ENCODE measurements around the gene SCN4A.
"Not testable (repeated sequence)": the region's sequence is repeated elsewhere in the genome, so short reads cannot be mapped to it uniquely, and the experiment has no call there.

SCN4A gene

GRCh38 chr17:63972796-63973195, at the start of gene SCN4A:
Gene SCN4A (minus strand): TSS chr17:63972918. CDS start chr17:63972841, 77 bp downstream.
- DNase-seq: no peak

- peak; percentile 91 for DNase-seq
Measured at GRCh38 chr17:64020056-64020766, 47.5 kb upstream of the SCN4A start, which contains the start of gene ICAM2. Gene ICAM2 (minus strand): TSS chr17:64020633. CDS start chr17:64006691, 13,942 bp downstream.

DNA sequence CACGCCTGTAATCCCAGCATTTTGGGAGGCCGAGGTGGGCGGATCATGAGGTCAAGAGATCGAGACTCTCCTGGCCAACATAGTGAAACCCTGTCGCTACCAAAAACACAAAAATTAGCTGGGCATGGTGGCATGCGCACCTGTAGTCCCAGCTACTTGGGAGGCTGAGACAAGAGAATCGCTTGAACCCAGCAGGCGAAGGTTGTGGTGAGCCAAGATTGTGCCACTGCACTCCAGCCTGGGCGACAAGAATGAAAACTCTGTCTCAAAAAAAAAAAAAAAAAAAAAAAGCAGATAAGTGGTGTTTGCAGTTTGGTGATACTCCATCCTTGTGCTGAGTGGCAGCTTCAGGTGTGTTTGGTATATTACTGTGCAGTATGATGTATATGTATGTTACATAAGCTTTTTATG, 46.8 kb upstream of the SCN4A start:
- DNase-seq: peak; percentile 29

DNA sequence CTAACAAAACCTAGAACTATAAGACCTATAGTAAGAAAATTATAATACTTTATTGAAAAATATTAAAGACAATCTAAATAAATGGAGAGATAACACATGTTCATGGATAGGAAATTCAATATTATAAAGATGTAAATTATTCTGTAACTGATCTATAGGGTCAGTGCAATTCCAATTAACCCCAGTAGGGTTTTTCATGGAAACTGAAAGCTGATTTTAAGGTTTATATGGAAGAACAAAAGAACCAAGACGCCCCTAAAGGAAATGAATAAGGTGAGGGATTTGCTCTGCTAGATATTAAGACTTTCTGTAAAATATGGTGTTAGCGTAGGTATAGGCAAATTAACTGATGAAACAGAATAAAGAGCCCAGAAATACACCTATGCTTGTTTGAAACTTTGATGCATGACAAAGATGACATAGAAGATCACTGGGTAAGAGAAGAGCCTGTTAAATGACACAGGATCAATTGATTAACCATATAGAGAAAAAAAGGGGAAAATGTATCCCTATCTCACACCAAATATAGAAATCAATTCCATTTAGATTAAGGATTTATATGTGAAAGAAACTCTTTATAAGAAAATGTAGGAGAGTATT, 44.8 kb upstream of the SCN4A start:
- DNase-seq: no peak

GRCh38 chr17:64016974-64017373, 44.3 kb upstream of the SCN4A start:
- no peak for DNase-seq

DNA sequence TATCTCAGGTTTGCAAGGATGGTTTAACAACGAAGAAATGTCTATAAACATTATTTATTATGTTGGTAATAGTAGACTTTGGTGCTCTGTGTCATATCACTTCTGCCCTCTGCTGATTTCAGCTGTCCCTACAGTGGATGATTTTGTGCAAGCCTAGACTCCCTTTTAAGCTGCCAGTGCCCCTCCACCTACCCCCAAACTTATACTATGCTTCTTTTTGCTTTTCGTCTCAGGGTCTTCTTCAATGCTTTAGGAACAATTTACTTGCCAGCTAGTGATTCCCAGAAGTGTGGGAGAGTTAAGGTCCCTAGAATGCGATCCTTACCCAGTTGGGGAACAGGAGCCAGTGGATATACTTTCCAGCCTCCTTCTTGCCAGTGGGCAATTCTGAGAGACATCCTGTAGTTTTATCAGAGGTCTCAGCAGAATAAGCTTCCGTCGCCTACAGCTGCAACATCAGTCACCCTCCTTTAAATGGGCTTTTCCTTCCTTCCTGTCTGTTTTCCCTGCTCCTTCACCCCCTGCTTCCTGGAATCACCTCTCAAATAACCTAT, 43.6 kb upstream of the SCN4A start:
- DNase-seq: no peak

DNA sequence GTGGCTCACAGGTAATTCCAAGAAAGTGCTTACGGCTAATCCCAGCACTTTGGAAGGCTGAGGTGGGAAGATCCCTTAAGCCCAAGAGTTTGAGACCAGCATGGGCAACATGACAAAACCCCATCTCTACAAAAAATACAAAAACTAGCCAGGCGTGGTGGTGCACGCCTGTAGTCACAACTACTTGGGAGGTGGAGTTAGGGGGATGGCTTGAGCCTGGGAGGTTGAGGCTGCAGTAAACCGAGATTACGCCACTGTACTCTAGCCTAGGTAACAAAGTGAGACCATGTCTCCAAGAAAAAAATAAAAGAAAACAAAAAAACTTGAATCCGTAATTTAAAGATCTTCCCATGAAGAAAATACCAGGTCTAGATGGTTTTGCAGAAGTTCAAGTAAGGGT, 42.7 kb upstream of the SCN4A start:
- no peak for DNase-seq

DNA sequence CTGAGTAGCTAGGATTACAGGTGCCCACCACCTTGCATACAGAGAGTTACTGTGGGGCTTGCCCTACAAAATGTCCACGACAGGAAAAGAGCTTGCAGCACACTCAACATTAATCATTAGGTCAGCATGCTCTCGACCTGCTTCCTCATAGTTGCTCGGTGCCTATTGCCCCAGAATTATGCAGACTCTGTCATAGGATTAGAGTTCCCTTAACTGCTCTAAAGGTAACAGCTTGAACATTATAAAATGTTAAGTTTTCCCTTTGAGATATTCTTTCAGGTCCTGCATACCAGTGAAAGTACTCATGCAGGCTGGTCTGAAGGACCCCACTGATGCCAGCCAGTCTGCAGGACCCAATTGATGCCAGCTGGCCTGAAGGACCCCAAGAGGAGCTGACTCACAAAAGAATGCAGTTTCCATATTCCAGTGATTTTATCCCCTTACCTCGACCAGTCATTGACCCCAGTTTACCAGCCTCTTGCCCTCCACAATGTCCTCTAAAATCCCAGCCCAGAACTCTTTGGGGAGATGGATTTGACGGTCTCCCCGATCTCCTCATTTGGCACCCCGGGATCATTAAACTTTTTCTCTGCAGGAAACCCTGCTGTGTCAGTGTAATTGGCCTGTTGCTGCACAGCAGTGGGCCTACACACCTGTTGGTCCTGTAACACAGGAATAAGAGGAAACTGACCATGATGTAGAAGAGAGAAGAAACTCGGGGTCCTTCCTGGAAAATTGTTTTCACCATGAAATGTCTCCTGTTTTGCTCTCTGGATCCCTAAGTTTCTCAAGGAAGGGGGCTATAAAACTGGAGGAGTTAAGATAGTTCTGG, 37.1 kb upstream of the SCN4A start:
- no peak for DNase-seq

DNA sequence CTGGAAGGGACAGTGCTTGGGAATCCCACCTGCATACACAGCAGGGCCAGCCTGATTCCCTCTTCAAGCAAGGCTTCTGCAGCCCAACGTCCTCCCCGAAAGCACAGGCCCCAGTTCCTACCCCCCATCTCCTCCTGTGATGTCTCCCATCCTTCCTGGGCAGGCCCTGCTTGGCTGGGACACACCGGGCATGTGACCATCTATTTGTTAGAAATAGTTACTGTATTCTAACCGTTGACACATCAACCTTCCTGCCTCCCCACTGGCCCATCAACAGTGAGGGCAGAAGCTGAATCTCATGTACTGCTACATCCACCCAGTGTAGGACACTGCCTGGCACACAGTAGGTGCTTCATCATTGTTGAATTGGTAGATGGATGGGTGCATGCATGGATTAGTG, 36.1 kb upstream of the SCN4A start:
- no peak for DNase-seq

GRCh38 chr17:64008346-64008745, 35.6 kb upstream of the SCN4A start:
- DNase-seq: no peak

DNA sequence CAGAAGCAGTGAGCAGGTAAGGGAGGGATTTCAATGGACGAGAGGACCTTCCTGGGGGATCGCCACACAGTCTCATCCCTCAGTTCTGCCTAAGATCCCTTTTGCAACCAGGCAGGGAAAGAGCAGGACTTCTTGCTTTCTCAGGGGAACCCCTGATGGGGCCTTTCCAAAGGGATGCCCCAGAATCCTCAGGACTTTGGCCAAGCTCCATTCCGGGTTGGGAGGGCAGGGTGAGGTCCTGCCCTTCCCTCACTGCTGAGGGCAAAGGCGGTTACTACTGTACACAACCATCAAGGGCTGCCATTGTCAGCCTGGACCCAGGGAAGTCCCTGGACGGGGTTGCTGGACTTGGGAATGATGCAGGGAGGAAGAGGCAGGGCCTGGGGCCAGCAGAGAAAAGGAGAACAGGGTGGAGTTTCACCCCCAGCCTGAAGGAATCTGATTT, 35.1 kb upstream of the SCN4A start:
- DNase-seq: no peak

GRCh38 chr17:64007089-64007837, 34.5 kb upstream of the SCN4A start:
- DNase-seq: not testable (repeated sequence)

GRCh38 chr17:64006361-64007088, 33.8 kb upstream of the SCN4A start:
- no peak for DNase-seq

GRCh38 chr17:64005734-64006167, 33.0 kb upstream of the SCN4A start:
- no peak for DNase-seq

DNA sequence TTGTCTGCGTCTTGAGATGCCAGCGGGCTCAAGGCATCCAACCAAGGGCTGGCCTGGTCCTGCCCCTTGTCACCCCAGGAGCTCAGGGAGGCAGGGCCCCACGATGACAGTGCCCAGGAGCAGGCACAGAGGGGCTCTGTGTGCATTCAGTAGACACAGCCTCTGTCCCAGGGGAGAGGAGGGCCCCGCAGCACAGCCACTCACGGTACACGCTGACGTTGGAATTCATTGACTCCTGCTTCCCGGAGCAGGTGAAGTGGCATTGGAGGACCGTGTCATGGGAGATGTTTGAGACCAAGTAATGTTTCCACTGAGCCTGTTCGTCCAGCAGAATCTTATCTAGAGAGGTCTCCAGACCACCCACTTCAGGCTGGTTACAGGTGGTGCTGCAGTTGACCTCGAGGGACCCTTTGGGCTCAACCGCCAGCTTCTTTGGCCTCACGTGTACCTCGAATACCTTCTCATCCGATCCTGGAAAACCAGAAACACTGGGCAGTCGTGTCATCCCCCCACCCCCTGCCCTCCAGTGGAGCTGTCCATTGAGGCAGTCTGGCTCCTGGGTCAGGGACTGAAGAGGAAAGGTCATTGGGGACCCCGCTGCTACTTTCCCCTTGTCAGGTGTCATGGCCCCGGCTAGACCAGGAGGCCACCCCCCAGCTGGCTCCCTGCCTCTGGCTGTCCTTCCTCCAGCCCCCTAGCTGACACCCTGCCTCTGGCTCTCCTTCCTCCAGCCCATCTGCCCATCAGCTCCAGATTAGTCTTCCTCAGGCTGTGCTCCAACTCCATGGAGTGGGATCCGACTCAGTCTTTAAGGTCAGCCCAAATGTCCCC, 32.4 kb upstream of the SCN4A start:
- no peak for DNase-seq

GRCh38 chr17:64004218-64004770, 31.6 kb upstream of the SCN4A start:
- DNase-seq: no peak

DNA sequence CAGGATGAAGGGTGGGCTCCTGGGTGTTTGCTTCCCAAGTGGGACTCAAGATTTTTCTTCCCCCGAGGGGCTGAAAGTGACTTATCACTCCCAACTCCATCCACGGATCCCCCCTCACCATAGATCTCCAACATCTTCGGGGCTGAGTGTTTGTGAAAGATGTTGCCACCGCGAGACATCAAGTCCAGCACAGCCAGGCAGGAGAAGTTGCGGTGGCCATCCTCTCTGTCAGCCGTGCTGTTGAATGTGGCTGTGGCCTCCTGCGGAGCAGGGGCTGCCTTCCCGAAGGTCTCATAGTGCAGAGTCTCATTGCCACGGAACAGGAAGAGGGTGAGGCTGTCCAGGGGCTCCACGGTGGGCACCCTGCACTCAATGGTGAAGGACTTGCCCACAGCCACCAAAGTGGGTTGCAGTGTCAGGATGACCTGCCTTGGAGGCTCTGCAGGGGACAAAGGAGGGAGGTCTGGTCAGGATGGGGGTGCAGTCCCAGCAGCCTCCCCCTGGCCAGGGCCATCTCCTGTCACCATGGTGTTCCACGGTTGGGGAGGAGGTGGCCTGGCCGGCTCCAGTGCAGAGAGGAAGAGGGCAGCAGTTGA, 30.9 kb upstream of the SCN4A start:
- no peak for DNase-seq

- DNase-seq: no peak
Measured at GRCh38 chr17:64002658-64003525, 30.2 kb upstream of the SCN4A start.
